ENCODE results near the gene ITPRIPL2.

Gene ITPRIPL2

DNA sequence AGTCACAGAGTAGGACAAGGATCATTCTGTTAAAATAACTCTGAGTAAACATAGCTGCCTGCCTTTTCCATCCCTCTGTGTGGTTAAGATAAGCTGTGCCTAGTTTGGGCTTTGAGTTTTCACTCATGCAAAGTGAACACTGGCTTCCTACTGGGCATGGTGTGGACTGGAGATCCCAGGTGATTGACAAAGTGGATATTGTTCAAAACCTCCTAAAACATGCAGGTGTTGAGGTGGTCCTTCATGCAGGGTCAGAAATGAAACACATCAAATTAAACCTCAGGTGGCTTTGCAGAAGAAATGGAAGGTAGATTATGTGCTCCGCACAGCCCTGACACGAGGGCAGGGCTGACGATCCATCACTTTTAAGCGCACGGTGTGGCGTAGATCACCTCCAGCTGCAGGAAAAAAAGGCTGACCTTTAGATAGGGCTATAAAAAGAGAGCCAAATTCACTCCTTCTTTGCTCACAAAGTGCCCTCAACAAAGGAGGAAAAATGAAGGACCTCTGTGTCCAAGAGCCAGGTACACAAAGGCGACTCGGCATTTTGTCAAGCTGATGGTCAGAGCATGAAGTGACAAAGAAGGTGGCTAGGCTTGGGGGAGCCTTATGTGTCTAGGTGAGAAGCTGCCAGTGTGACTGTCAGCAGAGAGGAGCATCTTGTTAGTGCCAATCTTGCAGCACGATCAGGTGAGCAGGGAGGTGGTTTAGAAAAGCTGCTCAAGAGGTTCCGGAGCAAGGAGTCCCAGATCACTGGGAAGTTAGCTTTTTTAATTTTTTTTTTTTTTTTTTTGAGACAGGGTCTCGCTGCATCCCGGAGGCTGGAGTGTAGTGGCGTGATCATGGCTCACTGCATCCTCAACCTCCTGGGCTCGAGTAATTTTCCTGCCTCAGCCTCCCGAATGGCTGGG, 19.9 kb upstream of the ITPRIPL2 start:
- no peak for DNase-seq

- DNase-seq: no peak
These were observed 19.0 kb upstream of the ITPRIPL2 start for GRCh38 chr16:19094542-19095365.

DNA sequence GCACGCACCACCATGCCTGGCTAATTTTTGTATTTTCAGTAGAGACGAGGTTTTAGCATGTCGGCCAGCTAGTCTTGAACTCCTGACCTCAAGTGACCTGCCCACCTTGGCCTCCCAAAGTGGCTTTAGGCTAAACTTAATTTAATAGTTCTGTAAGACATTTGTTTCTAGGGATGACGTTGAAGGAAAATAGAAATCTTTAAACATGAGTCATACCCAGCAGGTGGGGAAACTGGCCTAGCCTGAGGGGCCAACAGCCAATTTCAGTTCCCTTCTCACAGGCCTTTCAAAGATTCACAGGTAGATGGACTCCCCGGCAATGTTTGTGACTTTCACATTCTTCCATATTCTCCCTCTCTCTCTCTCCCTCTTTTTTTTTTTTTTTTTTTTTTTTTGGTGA, 18.1 kb upstream of the ITPRIPL2 start:
- DNase-seq: no peak

- DNase-seq: no peak
These were observed 15.6 kb upstream of the ITPRIPL2 start for GRCh38 chr16:19098173-19098572.

DNA sequence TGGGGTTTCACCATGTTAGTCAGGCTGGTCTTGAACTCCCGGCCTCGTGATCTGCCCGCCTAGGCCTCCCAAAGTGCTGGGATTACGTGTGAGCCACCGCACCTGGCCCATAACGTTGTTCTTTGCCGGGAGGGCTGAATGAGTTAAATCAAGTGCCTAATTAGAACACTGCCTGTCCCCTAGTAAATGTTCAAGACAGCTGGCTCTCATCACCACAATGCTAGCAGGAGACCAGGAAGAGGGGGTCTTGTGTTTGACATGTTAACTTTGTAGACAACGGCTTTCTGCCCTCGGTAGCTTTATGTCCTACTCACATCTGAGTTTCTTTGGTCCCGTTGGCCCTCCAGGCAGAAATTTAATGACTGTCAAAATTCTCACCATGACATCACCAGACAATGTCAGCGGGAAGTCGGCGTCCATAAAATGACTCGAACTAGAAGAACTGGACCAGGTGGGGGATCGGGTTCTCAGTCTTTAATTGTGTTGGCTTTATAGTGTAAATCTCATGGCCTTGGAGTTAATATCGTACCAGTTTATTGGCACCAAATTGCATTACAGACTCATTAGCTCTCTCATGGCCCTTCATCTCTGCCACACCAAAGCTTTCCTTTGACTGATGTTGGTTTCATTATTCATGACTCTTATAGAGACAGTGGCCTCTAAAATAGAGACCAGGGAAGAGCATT, 11.4 kb upstream of the ITPRIPL2 start:
- no peak for DNase-seq

GRCh38 chr16:19104607-19105006, 9.2 kb upstream of the ITPRIPL2 start:
- DNase-seq: no peak

DNA sequence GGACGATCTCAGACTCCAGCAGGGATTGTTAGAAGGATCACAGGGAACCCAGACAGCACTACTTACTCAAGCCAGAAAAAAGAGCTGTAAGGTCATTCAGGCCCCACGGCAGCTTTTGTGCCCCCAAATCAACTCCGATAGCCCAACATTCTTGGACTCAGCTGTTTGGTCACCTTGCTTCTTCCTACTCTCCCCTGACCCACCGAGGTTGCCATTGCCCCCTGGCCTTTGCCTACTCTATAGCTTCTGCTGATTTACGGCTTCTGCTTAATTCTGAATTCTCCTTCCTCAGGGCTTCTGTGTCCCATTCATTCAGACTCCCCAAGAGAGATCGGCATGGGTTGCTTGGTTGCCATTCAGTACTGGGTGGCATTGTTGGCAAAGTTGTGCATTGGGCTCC, 8.6 kb upstream of the ITPRIPL2 start:
- no peak for DNase-seq

GRCh38 chr16:19105891-19106624, 7.7 kb upstream of the ITPRIPL2 start:
- no peak for DNase-seq

DNA sequence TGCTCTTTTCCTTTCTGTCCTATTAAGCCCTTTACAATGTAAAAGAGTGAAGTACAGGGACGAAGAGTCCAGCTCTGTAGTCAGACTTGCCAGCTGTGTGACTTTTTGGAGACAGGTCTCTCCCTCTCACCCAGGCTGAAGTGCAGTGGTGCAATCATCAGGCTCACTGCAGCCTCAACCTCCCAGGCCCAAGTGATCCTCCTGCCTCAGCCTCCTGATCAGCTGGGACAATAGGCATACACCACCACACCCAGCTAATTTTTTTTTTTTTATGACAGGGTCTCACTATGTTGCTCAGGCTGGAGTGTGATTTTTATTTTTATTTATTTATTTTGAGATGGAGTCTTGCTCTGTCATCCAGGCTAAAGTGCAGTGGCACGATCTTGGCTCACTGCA, 7.1 kb upstream of the ITPRIPL2 start:
- no peak for DNase-seq

- no peak for DNase-seq
These were observed 5.1 kb upstream of the ITPRIPL2 start for GRCh38 chr16:19108409-19109287.

DNA sequence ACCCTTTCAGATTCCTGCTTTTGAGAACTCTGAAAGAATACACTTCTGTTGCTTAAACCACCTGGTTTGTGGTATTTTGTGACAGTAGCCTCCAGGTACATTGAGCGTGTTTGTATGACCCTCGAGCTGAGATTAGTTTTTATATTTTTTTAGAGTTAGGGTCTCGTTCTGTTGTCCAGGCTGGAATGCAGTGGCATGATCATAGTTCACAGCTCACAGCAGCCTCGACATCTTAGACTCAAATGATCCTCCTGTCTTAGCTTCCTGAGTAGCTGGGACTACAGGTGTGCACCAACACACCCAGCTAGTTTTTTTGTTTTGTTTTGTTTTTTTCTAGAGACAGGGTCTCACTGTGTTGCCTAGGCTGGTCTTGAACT, 4.5 kb upstream of the ITPRIPL2 start:
- no peak for DNase-seq

DNA sequence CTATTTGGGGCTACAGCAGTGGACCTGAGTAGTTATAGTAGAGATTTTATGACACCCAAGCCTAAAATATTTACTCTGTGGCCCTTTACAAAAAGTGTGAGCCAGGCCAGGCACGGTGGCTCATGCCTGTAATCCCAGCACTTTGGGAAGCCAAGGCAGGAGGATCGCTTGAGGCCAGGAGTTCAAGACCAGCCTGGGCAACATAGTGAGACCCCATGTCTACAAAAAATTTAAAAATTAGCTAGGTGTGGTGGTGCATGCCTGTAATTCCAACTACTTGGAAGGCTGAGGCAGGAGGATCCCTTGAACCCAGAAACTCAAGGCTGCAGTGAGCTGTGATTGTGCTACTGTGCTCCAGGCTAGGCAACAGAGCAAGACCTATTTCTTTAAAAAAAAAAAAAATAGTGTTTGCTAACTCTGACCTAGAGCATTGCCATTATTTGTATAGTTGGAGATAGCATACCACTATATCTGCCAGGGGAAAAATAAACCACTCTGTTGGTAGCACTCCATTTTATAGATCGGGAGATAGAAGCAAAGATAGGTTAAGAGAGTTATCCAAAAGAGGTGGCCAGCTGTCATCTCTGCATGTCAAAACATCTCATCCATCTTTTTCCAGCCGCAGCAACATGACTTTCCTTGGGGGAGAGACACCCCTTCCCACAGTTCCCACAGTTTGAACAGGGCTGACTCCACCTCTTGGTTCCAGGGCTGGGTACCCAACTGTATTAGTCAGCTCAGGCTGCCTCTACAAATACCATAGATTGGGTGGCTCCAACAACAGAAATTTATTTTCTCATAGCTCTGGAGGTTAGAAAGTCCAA, 3.0 kb upstream of the ITPRIPL2 start:
- DNase-seq: no peak

- no peak for DNase-seq
These were observed 1.7 kb upstream of the ITPRIPL2 start for GRCh38 chr16:19112099-19112407.

GRCh38 chr16:19114359-19115147, 789 bp downstream of the ITPRIPL2 start:
- DNase-seq: no peak

DNA sequence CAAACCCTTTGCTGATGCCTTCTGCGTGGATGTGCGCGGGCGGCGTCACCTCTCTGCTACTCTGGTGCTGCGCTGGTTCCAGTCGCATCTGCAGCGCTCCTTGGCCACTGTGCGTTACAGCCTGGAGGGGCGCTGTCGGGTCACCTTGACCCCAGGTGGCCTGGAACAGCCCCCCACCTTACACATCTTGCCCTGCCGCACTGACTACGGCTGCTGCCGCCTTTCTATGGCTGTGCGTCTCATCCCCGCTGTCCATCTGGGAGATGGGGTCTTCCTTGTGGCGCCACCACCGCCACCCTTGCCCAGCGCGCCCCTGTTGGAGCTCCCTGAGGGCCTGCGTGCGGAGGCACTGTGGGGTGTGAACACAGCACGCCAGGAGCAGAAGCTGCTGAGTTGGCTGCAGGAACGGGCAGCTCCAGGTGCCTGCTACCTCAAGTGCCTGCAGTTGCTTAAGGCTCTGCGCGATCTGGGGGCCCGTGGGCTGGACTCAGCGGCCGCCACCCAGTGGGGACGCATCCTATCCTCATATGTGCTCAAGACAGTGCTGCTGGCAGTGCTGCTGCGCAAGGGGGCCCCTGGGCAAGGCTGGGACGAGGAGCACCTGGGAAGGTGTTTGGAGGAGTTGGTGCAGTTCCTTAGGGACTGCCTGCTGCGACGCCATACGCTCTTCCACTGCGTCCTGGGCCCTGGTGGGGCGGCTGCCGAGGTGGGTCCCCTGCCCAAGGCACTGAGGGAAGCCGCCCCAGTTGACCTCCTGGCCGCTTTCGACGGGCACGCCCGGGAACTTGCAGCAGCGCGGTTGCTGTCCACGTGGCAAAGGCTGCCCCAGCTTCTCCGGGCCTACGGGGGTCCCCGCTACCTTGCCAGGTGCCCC, 1.6 kb downstream of the ITPRIPL2 start:
- DNase-seq: no peak

DNA sequence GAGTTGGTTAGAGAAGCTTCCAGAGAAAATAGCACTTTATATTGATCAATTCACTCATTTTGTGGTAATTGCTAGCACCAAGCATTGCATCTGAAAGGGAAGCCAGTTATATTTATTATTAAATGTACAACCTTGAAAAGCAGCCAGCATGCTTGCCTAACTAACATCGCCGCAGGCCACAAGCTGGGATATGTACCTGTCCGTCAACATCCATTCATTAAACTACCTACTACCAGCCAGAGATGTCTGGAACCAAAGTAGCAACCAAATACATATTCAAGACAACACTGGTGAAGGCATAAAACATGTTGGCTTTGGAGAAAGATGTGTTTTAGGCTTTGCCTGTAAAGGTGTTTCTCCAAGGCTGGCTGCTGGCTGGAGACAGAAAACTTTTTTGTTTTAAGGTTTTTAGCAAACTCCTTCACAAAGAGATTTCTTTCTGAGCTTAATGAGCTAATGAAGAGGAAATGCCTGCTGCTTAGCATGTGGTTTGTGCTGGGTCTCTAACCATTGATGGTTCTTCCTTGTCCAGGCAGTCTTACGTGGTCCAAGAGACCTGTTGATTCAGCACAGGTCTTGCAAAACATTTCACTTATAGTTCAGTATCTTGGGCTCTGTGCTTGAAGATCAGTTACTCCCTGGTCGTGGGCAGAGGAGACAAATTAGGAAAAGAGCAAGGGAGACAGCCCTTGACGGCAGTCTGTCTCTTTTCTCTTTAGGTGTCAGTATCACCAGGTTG, 3.1 kb downstream of the ITPRIPL2 start:
- DNase-seq: no peak

- no peak for DNase-seq
These were observed 5.2 kb downstream of the ITPRIPL2 start for GRCh38 chr16:19118938-19119431.

DNA sequence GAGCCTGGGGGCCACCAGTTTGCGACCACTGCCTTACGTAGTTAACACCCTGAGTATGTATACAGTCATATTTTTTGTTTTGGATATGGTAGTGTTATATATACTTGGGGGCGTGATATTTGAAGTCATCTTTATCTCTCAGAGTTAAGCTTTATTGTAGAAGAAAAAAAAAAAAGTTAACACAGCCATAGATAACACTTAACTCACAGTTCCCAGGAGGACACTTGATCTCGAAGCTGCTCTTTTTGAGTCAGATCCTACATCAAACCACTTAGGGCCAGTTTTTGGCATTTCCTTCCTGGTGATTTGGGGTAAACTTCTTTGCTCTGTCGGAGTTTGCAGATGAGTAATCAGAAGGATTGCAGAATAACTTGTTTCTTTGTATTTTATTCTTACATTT, 5.8 kb downstream of the ITPRIPL2 start:
- DNase-seq: no peak

Data from stimulated activated CD4-positive, alpha-beta T cell treated with anti-CD3 and anti-CD28 coated beads, Interleukin-4, amount 100 ng/mL, for 1 hour (primary cell).